Mucosa of descending colon (tissue), 3 donors: Measurements from ENCODE around the gene TOMM22. TPM values are rescaled to one million over a fixed set of nuclear protein-coding genes. Genes with fewer than 3 reads are reported as not detected.

Experiments
- ATAC-seq: fragments of 200-7000 bp; cut with Tn5 transposase; one replicate; pipeline ENCODE4 v1.9.1; 2020; ENCODE audit warnings: mild to moderate bottlenecking, moderate library complexity
- DNase-seq, 3 donors: peaks; one replicate each; pipeline ENCODE4 v3.0.0-alpha.2; 2020
- H3K36me3 ChIP-seq: fragments of 200-600 bp; one replicate; pipeline ENCODE4 v1.8.0; 2021; ENCODE audit warnings: low read depth, mild to moderate bottlenecking
- H3K4me1 ChIP-seq: fragments of 200-600 bp; one replicate; pipeline ENCODE4 v1.8.0; 2021; ENCODE audit warnings: low read depth, mild to moderate bottlenecking
- H3K4me3 ChIP-seq: fragments of 200-600 bp; one replicate; pipeline ENCODE4 v1.8.0; 2021; ENCODE audit warnings: mild to moderate bottlenecking
- H3K9me3 ChIP-seq: fragments of 200-600 bp; one replicate; pipeline ENCODE4 v1.8.0; 2021; ENCODE audit warnings: mild to moderate bottlenecking
- intact Hi-C, 2 donors: fragments of 100-400 bp; cut with DNase I in 1 of 2; cut with micrococcal nuclease in 1 of 2; formaldehyde crosslinking; loops; one replicate each; pipeline versions ENCODE4 v1.11.0 to v1.11.1; 2022; cut with DNase I, micrococcal nuclease
- total RNA-seq, 3 donors: library from RNA; stranded (reverse); fragmentation: NEBNext Ultra II Directional in 2 of 3; extraction: Animal tissue kit (Norgen Biotek cat#: 25700) in 2 of 3; gene quantifications; one replicate each; pipeline versions ENCODE4 v1.2.1 to v1.2.4, GENCODE V29; 2021 to 2023
- TF ChIP-seq, protein P1 (sequence below): fragments of 200-600 bp; IDR thresholded peaks from one replicate; pipeline ENCODE4 v1.8.0; 2022; ENCODE audit warnings: antibody characterized with exemption, mild to moderate bottlenecking
- donor health status: DM: no; HTN: no; CAD: no; lungs with moderate emphysema.
- donor health status: DM: no; HTN: no; CAD: no.
- donor health status: DM: no; HTN: yes; CAD: no.

TOMM22 gene
- total RNA-seq, 3 donors from 2014 or later: 64.5 to 84.4 (median 72.4) TPM

GRCh38 chr22:38716826-38717225, 35.1 kb downstream of the TOMM22 start:
- no peak for ATAC-seq
- no peak for DNase-seq
- H3K36me3 ChIP-seq: no peaks in the 10 kb centered on the region
- H3K4me1 ChIP-seq: no peaks in the 10 kb centered on the region
- no peaks in the 10 kb centered on the region for H3K9me3 ChIP-seq
- no peak overlapping the region for H3K4me3 ChIP-seq
- TF ChIP-seq, protein P1, sequence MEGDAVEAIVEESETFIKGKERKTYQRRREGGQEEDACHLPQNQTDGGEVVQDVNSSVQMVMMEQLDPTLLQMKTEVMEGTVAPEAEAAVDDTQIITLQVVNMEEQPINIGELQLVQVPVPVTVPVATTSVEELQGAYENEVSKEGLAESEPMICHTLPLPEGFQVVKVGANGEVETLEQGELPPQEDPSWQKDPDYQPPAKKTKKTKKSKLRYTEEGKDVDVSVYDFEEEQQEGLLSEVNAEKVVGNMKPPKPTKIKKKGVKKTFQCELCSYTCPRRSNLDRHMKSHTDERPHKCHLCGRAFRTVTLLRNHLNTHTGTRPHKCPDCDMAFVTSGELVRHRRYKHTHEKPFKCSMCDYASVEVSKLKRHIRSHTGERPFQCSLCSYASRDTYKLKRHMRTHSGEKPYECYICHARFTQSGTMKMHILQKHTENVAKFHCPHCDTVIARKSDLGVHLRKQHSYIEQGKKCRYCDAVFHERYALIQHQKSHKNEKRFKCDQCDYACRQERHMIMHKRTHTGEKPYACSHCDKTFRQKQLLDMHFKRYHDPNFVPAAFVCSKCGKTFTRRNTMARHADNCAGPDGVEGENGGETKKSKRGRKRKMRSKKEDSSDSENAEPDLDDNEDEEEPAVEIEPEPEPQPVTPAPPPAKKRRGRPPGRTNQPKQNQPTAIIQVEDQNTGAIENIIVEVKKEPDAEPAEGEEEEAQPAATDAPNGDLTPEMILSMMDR: no peak
- intact Hi-C loops: no loop called here

GRCh38 chr22:38717244-38717643, 35.5 kb downstream of the TOMM22 start:
- no peak for ATAC-seq
- Histone ChIP-seq H3K36me3 (no peaks in the 10 kb centered on the region), H3K4me3 (no peak overlapping the region), H3K4me1 (no peaks in the 10 kb centered on the region), H3K9me3 (no peaks in the 10 kb centered on the region)
- TF ChIP-seq, protein P1: no peak
- DNase-seq: no peak
- intact Hi-C loops: no loop called here

- TF ChIP-seq, protein P1: peak; percentile 51
- ATAC-seq (peak; percentile 99), DNase-seq (peak in 2 of 3 donors; percentile 79 to 85)
- intact Hi-C loops: no loop called here
- H3K9me3 ChIP-seq: no peaks in the 10 kb centered on the region
- H3K36me3 ChIP-seq: no peaks in the 10 kb centered on the region
- no peaks in the 10 kb centered on the region for H3K4me1 ChIP-seq
- no peak overlapping the region for H3K4me3 ChIP-seq
These were observed 36.7 kb downstream of the TOMM22 start for GRCh38 chr22:38718414-38718813.

- TF ChIP-seq, protein P1: no peak
- DNase-seq: no peak
- H3K36me3 ChIP-seq: no peaks in the 10 kb centered on the region
These were observed 37.4 kb downstream of the TOMM22 start for GRCh38 chr22:38719196-38719595.

DNA sequence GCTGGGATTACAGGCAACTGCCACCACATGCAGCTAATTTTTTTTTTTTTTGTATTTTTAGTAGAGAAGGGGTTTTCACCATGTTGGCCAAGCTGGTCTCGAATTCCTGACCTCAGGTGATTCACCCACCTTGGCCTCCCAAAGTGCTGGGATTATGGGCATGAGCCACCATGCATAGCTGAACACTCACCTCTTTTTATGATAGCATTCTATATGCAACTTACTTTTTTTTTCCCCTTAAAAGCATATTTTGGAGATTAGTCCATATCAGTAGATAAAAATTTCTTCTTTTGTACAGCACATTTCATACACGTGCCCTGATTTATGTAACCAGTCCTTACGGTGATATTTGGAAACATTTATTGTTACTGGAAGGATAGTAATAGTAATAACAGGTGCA, 38.6 kb downstream of the TOMM22 start:
- Histone ChIP-seq H3K9me3 (no peaks in the 10 kb centered on the region), H3K36me3 (no peaks in the 10 kb centered on the region), H3K4me3 (no peak overlapping the region), H3K4me1 (no peaks in the 10 kb centered on the region)
- intact Hi-C loops: no loop called here
- no peak for ATAC-seq
- no peak for DNase-seq
- TF ChIP-seq, protein P1: no peak

More at GRCh38 chr22:38719196-38719595, 37.4 kb downstream of the TOMM22 start:
- H3K4me3 ChIP-seq: no peak overlapping the region
- no peaks in the 10 kb centered on the region for H3K9me3 ChIP-seq
- no peak for ATAC-seq
- H3K4me1 ChIP-seq: no peaks in the 10 kb centered on the region
- intact Hi-C loops: no loop called here

DNA sequence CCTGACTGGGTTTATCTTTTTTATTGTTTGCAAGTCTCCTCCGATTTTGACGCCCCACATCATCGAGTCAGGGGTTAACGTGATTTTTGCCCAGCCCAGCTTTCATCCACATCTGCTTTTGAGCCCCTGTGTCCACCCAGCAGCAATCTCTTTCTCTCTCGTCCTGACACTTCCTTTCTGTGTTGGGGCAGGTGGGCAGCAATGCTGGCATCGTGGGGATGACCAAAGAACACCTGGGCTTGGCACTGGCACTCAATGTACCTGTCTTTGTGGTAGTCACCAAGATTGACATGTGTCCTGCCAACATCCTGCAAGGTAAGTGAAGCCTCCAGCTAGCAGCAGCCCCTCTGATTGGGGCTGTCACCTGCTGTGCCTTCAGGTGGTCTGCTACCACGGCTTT, 39.8 kb downstream of the TOMM22 start:
- no peaks in the 10 kb centered on the region for H3K9me3 ChIP-seq
- TF ChIP-seq, protein P1: no peak
- DNase-seq (no peak), ATAC-seq (no peak)
- no peaks in the 10 kb centered on the region for H3K36me3 ChIP-seq
- H3K4me3 ChIP-seq: no peak overlapping the region
- no peaks in the 10 kb centered on the region for H3K4me1 ChIP-seq
- intact Hi-C loops: no loop called here
